GM12873 (cell line): ENCODE data around the gene ASB6.

Source experiments
- TF ChIP-seq, protein P1 (sequence below): IDR thresholded peaks from 2 replicates; pipeline ENCODE4 v1.5.1; 2012; ENCODE audit warnings: low read depth, mild to moderate bottlenecking, moderate library complexity, low read length, control low read depth; ENCODE audit not compliant: insufficient read depth; ENCODE audit errors: missing control alignments

The ASB6 gene, protein sequence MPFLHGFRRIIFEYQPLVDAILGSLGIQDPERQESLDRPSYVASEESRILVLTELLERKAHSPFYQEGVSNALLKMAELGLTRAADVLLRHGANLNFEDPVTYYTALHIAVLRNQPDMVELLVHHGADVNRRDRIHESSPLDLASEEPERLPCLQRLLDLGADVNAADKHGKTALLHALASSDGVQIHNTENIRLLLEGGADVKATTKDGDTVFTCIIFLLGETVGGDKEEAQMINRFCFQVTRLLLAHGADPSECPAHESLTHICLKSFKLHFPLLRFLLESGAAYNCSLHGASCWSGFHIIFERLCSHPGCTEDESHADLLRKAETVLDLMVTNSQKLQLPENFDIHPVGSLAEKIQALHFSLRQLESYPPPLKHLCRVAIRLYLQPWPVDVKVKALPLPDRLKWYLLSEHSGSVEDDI

DNA sequence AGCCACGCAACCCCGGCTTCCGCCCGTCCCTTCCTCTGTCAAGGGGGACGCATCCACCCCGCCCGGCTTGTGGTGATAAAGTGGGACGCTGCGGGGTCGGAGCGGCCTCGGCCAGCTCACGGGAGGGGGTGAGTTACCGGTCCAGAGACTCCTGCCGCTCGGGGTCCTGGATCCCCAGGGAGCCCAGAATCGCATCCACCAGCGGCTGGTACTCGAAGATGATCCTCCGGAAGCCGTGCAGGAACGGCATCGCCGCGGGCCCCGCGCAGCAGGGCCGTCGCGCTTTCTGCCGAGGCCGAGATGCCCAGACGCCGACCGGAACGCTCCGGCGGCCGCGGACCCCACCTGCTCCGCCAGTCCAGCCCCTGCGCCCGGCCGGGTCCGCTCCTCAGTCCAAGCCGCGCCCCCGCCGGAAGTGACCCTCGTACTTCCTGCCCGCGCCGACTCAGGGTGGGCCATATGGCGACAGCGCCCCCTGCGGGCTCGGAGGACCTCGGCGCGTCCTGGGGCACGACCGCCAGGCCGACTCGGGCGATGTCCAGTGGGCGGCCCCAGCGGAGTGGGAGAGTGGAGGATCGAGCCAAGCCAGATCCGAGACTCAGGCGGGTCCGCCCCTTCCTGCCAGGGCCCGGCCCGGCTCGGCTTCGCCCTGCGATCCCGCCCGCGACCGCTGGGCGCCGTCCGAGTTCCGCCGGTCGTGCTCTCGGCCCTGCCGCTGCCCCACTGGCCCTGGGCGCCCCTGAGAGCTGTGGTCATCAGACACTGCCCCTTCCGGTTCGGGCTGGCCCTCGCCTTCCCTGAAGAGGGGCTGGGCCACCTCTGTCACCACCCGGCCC lies at the start of gene ASB6:
ASB6 (minus strand) TSS at position 402 of the 836 bp plus-strand sequence; CDS start at position 250, 152 bp downstream.
- TF ChIP-seq, protein P1, sequence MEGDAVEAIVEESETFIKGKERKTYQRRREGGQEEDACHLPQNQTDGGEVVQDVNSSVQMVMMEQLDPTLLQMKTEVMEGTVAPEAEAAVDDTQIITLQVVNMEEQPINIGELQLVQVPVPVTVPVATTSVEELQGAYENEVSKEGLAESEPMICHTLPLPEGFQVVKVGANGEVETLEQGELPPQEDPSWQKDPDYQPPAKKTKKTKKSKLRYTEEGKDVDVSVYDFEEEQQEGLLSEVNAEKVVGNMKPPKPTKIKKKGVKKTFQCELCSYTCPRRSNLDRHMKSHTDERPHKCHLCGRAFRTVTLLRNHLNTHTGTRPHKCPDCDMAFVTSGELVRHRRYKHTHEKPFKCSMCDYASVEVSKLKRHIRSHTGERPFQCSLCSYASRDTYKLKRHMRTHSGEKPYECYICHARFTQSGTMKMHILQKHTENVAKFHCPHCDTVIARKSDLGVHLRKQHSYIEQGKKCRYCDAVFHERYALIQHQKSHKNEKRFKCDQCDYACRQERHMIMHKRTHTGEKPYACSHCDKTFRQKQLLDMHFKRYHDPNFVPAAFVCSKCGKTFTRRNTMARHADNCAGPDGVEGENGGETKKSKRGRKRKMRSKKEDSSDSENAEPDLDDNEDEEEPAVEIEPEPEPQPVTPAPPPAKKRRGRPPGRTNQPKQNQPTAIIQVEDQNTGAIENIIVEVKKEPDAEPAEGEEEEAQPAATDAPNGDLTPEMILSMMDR = peak; percentile 82

DNA sequence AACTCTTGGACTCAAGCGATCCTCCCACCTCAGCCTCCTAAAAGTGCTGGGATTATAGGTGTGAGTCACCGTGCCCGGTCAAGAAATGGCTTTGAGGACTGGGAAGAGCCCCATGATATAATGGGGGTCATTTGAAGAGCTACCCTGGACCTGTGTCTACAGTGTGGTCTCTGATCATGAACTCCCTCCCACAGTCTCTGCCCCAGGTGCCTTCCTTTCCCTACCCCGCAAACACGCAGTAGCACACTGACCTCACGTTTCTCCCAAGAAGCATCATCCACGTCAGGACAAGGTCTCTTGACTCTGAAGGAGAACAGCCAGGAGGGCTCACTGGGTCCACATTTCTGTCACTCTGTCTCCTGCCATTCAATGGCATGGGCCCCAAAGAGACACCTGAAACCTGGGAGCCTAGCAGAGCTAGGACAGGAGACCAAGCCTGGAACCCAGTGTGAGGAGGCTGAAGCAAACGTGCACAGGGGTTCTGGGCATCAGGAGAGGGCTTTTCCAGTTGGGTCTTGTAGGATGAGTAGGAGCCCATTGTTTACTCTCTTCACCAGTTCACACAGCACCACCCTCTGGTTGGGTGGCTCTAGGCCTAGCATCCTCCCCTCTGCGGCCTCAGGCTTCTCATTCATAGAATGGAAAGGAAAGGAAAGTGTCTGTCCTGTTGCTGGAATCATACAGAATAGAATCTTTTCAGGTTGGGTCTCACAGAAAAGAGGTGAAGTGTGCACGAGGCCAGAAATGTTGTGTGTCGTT lies 46.5 kb upstream of the ASB6 start:
- TF ChIP-seq, protein P1 = no peak

DNA sequence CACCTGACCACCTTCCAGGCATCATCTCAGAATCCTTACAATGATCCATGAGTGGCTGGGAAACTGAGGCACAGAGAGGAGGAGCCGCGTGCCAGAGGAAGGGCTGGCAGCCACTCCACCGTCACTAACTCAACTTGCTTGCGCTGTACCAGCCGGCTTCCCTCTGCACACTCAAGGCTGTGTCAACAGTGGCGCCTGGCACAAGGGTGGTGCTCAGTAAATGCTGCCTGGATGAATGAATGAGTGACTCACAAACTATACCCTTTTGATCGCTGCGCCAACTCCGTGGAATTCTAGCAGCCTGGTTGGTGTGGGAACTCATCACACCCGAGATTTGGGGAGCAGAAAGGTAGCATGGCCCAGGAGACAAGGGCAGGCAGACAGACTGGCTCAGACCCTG lies 45.4 kb upstream of the ASB6 start:
- TF ChIP-seq, protein P1 = no peak

DNA sequence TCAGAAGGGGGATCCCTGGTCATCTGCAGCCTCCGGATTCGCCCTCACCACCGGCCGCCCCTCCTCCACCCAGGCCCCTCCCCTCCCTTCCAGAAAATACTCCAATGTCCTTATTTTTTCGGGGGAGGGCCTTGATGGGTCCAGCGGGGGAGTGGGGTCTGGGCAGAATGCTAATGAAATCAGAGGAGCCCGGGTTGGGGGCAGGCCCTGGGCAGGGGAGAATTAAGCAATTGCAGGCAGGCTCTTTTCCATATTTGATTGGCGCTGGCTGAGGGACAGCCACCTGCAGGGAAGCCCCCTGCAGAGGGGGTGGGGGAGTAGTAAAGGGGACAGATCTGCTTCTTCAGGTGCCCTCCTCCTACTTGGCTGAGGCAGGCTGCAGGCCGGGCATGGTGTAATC lies 44.8 kb upstream of the ASB6 start:
- TF ChIP-seq, protein P1 = no peak

DNA sequence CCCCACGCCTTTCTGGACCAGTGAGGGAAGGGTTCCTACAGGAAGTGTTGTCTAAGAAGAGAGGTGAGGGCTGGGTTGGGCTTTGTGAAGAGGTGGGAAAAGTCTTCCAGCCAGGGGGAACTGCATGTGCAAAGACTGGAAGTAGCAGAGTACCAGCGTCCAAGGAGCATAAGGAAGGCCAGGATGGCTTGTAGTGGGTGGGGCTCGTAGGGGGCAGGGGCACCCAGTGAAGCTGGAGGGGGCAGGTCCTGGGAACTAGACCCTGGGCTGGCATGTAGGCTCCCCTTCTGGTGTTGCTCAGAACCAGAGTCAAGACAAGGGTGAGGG lies 43.9 kb upstream of the ASB6 start:
- TF ChIP-seq, protein P1 = no peak

DNA sequence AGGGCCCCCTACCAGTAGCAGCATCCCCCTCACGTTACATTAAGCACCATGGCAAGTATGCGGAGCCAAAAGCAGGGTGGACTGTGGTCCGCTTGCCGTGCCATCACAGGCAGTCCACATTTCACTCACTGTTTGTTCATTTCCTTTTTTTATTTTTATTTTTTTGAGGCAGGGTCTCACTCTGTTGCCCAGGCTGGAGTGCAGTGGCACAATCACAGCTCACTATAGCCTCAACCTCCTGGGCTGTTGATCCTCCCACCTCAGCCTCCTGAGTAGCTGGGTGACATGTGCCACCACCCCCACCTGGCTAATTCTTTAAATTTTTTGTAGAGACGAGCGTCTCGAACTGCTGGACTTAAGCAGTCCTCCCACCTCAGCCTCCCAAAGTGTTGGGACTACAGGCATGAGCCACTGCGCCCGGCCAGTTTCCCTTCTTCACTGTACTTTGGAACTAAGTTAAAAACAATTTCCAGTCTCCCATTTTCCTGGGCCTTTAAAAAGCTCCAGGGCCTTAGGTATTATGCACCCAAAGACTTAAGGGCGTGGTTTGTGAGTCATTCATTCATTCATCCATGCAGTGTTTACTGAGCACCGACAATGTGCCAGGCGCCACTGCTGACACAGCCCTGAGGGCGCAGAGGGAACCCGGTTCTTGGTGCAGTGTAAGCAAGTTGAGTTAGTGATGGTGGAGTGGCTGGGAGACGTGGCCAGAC lies 43.4 kb upstream of the ASB6 start:
- TF ChIP-seq, protein P1 = no peak

DNA sequence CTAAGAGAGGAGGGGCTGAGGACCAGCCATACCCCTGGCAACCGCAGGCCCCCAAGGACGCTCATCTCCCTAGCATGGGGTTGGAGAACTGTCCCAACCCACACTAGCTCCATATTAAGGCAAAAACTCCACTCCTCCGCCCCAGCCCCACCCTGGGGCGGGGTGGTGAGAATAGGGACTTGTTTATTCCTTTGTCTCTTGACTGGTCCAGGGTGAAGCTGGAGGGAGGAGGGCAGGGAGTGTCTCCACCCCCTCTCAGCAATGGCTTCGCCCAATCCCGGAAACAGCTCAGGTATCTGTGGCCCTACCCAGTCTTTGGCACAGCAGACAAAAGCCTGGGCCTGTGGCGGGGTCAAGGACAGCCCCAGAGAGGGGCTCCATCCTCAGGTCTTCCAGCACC lies 40.4 kb upstream of the ASB6 start:
- TF ChIP-seq, protein P1 = no peak
